ENCODE data around the gene DEPDC1B.
"Not testable (repeated sequence)": the region's sequence is repeated elsewhere in the genome, so short reads cannot be mapped to it uniquely, and the experiment has no call there.

- TF ChIP-seq CTCF (conservative IDR thresholded peaks at IDR 0.05; ENCODE audit: low read depth in 2 of 2); CREB1 (CRISPR knock-in tag; IDR thresholded peaks at IDR 0.05; ENCODE audit: low read depth); ETS1 (IDR thresholded peaks at IDR 0.05); EZH2phosphoT487 (IDR thresholded peaks at IDR 0.05; ENCODE audit: unreplicated experiment); POLR2AphosphoS5 (IDR thresholded peaks at IDR 0.05; ENCODE audit: low read depth): not testable (repeated sequence)
Observed at GRCh38 chr5:60711892-60712291, 11.9 kb upstream of the DEPDC1B start.

Data from GM23338 (cell line).